ENCODE measurements around the gene FMO2. TPM values are rescaled to one million over a fixed set of nuclear protein-coding genes. Genes with fewer than 3 reads are reported as not detected.
A peak's percentile ranks its signal among the peaks of the same experiment; 100 is the strongest.

The FMO2 gene
- total RNA-seq, 4 donors from 2014 or later: 1.9 to 74.4 (median 29.4) TPM

- DNase-seq: no peak
- Histone ChIP-seq H3K27ac (no peak overlapping the region), H3K4me3 (no peak overlapping the region), H3K9me3 (no peaks in the 10 kb centered on the region), H3K4me1 (no peaks in the 10 kb centered on the region), H3K36me3 (no peaks in the 10 kb centered on the region), H3K27me3 (no peaks in the 10 kb centered on the region)
- intact Hi-C loops (cut with DNase I; ENCODE audit: low total_unique reads): no loop called here
- no peak for TF ChIP-seq POLR2A (IDR thresholded peaks at IDR 0.05)
- TF ChIP-seq, protein P1, sequence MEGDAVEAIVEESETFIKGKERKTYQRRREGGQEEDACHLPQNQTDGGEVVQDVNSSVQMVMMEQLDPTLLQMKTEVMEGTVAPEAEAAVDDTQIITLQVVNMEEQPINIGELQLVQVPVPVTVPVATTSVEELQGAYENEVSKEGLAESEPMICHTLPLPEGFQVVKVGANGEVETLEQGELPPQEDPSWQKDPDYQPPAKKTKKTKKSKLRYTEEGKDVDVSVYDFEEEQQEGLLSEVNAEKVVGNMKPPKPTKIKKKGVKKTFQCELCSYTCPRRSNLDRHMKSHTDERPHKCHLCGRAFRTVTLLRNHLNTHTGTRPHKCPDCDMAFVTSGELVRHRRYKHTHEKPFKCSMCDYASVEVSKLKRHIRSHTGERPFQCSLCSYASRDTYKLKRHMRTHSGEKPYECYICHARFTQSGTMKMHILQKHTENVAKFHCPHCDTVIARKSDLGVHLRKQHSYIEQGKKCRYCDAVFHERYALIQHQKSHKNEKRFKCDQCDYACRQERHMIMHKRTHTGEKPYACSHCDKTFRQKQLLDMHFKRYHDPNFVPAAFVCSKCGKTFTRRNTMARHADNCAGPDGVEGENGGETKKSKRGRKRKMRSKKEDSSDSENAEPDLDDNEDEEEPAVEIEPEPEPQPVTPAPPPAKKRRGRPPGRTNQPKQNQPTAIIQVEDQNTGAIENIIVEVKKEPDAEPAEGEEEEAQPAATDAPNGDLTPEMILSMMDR (IDR thresholded peaks at IDR 0.05): no peak
Observed at GRCh38 chr1:171207377-171207776, 22.3 kb downstream of the FMO2 start.

DNA sequence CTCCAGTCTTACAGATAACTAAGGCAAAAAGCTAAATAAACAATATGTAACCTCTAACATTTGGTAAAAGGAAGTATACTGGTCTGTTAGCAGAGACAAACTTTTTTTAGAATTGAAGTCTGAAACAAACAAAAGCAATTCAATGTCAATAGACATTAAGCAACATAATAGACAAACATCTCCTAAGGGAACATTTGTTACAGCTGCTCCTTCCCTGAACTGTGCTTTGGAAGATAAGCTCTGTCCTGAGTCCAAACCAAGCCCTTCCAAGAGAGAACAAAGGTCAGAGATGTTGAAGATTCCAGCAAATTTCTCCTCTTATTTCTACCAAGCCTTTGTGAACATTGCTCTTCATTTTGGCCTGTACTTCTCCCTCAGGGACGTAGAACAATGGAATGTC lies 25.3 kb downstream of the FMO2 start:
- Histone ChIP-seq H3K36me3 (no peaks in the 10 kb centered on the region), H3K27me3 (no peaks in the 10 kb centered on the region), H3K9me3 (no peaks in the 10 kb centered on the region), H3K4me1 (no peaks in the 10 kb centered on the region), H3K4me3 (no peak overlapping the region), H3K27ac (peak overlapping the region in 1 of 2 donors; percentile 30)
- no peak for DNase-seq
- intact Hi-C loops (cut with DNase I; ENCODE audit: low total_unique reads): no loop called here
- TF ChIP-seq, protein P1 (IDR thresholded peaks at IDR 0.05): no peak
- no peak for TF ChIP-seq POLR2A (IDR thresholded peaks at IDR 0.05)

GRCh38 chr1:171212607-171213351 lies 27.7 kb downstream of the FMO2 start:
- no peak for TF ChIP-seq POLR2A (IDR thresholded peaks at IDR 0.05)
- TF ChIP-seq, protein P1 (IDR thresholded peaks at IDR 0.05): no peak

GRCh38 chr1:171213559-171214454 lies 28.7 kb downstream of the FMO2 start:
- intact Hi-C loops (cut with DNase I; ENCODE audit: low total_unique reads): no loop called here
- H3K27ac ChIP-seq: no peak overlapping the region
- H3K9me3 ChIP-seq: no peaks in the 10 kb centered on the region
- TF ChIP-seq, protein P1 (IDR thresholded peaks at IDR 0.05): no peak
- no peak for TF ChIP-seq POLR2A (IDR thresholded peaks at IDR 0.05)
- DNase-seq: no peak
- no peaks in the 10 kb centered on the region for H3K36me3 ChIP-seq
- H3K27me3 ChIP-seq: no peaks in the 10 kb centered on the region
- H3K4me3 ChIP-seq: no peak overlapping the region
- no peaks in the 10 kb centered on the region for H3K4me1 ChIP-seq

More at GRCh38 chr1:171212607-171213351, 27.7 kb downstream of the FMO2 start:
- Histone ChIP-seq H3K27ac (no peak overlapping the region), H3K27me3 (no peaks in the 10 kb centered on the region), H3K9me3 (no peaks in the 10 kb centered on the region), H3K36me3 (no peaks in the 10 kb centered on the region), H3K4me3 (no peak overlapping the region), H3K4me1 (no peaks in the 10 kb centered on the region)
- intact Hi-C loops (cut with DNase I; ENCODE audit: low total_unique reads): no loop called here
- DNase-seq: no peak
